Activated naive CD4-positive, alpha-beta T cell treated with Interleukin-2 at 50 U/mL for 16 hours (primary cell): ENCODE data around the gene DBF4B.
"Not testable (repeated sequence)": the region's sequence is repeated elsewhere in the genome, so short reads cannot be mapped to it uniquely, and the experiment has no call there.

ENCODE experiments used
- DNase-seq: peaks from one replicate; pipeline ENCODE4 v3.0.0-alpha.2; 2020

The DBF4B gene, protein sequence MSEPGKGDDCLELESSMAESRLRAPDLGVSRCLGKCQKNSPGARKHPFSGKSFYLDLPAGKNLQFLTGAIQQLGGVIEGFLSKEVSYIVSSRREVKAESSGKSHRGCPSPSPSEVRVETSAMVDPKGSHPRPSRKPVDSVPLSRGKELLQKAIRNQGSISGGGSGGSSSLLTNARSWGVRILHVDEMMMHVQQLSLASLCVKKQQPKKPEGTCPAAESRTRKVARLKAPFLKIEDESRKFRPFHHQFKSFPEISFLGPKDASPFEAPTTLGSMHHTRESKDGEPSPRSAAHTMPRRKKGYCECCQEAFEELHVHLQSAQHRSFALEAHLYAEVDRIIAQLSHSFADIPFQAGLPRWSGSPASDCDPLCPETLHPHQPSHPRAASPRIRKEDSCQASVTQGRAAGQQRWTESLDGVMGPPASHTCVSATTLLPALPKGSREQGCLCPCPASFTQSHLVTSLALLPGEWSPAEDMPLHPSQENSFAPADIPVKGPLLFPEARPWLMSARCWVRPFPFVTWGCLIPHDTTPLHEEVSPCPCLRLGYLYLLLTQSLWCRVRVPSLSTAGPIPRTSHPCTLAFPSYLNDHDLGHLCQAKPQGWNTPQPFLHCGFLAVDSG

DNA sequence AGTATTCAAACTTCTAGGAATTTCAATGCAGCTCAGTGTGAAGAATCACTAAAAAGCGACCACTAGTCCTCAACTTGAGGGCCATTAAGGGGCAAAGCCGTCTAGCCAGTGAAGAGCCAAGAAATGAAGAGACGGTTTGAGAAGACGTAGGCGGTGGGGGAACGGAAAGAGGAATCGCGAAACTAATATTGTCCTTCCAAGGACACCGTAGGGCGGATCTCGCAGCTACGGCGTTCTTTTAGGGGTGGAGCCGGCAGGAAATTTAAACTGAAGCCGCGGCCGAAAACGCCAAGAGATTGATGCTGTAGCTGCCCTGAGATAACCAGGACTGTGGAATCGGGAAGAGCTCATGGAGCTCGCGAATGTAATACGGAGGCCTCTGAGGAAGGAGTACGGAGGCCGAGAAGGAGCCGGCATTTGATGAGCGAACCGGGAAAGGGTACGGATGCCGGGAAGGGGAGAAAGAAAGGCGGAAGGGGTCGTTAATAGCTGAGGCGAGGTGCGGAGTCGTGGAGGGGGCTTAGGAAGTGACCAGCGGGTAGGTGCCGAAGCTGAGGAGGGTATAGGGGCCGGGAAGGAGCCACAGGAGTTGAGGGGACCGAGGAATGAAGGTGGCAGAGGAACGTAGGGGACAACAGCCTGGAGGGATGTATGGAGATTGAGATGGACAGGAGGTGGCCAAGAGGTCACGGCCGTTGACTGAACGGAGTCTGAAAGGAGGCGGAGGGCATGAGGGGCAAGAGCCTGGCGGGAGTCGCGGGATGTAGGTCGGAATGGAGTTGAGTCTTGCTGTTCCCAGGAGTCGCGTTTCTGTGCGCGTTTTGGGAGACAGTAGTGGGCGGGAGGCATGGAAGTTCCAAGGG is at the start of gene DBF4B:
Gene DBF4B, plus strand, starts transcription at position 265 of the 863 bp plus-strand sequence. Its CDS starts 156 bp downstream, at position 421.
- peak; percentile 86 for DNase-seq

DNA sequence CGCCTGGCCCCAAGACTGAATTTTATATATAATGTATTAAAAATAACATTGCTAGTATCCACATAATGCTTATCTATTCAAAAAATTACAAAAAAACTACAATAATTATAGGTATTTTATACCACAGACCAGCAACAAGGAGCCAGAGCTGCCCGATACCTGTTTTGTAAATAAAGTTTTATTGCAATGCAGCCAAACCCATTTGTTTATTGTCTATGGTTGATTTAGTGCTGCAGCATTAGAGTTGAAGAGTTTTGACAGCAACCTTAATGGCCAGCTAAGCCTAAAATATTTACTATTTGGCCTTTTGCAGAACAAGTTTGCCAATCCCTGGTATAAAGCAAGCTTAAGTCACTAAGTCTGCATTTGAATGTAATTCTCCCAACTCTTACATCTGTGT is 46.6 kb upstream of the DBF4B start:
- no peak for DNase-seq

DNA sequence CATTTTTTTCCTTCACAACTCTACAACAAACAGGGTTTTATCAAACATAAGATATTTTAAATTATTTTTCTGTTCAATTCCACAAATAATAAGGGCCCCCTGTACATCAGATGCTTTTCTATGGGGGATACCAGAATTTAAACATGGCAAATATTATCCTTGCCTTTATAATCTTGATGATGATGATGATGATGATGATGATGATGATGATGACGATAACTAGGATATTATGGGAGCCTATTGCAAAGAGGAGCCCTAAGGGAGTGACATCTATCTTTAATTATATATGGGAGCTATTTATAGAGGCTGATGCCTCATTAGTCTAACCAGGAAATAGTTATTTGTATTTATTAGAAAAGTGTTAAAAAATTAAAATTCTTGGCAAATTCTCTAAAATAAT is 45.4 kb upstream of the DBF4B start:
- DNase-seq = no peak

GRCh38 chr17:44664867-44665266 is 43.6 kb upstream of the DBF4B start:
- DNase-seq = no peak

GRCh38 chr17:44666006-44666405 is 42.5 kb upstream of the DBF4B start:
- DNase-seq = no peak

DNA sequence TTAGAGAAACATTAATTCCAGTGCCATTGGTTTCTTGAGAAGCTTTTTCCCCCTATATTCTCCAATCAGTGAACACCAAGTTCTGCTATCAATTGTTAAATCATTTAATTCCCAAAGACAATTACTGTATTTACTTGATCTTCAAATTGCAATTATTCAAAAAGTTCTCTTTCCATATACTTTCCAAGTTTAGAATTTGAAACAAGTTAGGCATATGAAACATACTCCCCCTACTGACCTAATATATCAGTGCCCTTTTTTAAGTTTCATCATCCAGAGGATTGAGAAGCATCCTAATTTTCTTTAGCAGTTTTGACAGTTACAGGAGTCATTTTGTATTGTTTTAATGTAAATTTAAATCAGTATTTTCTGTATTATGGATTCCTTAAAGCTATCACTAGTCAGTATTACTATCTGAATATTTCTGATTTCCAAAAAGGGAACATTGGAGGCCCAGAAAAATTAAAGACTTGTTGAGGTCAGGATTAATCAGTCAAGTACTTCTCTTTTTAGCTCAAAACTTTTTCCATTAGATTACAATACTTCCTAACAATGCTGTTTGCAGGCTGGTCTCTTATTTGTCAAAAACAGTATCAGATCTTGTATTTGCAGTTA is 35.9 kb upstream of the DBF4B start:
- no peak for DNase-seq

- DNase-seq = no peak
Measured at GRCh38 chr17:44673893-44674292, 34.6 kb upstream of the DBF4B start.

GRCh38 chr17:44677136-44677535 is 31.3 kb upstream of the DBF4B start:
- DNase-seq = no peak

DNA sequence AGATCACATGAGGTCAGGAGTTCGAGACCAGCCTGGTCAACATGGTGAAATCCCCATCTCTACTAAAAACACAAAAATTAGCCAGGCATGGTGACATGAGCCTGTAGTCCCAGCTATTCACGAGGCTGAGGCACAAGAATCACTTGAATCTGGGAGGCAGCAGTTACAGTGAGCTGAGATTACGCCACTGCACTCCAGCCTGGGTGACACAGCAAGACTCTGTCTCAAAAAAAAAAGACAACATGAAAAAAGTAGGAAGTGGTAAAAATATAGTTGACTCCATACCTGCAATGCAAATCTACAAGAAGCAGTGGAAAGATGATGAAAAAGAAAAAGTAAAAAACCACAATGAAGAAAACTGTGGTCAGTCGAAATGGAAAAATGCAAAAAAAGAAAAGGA is 25.2 kb upstream of the DBF4B start:
- not testable (repeated sequence) for DNase-seq

- DNase-seq = no peak
Measured at GRCh38 chr17:44687756-44688155, 20.7 kb upstream of the DBF4B start.

- DNase-seq = no peak
Measured at GRCh38 chr17:44688200-44688599, 20.3 kb upstream of the DBF4B start.

DNA sequence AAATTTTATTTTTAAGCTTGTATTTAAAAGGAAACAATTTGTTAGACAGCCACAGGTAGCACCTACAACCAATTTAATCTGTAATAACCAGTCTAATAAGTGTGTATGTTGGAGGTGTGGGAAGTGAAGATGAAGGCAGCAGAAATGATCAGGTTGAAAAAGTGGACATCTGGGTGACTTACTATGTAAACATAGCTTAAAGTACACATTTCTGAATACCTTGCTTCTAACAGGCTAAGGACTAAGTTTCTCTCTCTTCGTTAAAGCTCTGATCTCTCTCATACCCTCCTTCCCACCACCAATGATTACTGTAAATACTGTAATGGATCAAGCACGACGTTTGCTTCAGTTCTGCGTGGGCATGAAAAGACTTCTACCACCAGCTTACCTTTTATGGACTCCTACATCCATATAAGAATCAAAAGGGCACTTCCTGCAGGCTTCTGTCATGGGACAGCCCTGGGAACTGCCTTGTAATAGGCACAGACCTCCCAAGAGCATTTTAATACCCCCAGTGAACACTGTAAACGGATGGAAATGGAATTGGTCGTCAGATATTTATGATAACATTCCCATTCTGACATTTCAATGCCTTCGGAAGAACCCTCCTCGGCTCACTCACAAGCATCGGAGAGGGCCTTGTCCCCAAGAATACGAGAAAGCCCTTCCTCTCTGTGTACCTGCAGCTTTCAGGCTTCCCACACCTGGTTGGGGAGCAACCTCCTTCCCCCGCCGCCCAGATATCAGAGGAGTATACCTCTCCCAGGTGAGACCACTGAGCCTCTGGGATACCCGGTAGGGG is 19.6 kb upstream of the DBF4B start:
- DNase-seq = no peak

DNA sequence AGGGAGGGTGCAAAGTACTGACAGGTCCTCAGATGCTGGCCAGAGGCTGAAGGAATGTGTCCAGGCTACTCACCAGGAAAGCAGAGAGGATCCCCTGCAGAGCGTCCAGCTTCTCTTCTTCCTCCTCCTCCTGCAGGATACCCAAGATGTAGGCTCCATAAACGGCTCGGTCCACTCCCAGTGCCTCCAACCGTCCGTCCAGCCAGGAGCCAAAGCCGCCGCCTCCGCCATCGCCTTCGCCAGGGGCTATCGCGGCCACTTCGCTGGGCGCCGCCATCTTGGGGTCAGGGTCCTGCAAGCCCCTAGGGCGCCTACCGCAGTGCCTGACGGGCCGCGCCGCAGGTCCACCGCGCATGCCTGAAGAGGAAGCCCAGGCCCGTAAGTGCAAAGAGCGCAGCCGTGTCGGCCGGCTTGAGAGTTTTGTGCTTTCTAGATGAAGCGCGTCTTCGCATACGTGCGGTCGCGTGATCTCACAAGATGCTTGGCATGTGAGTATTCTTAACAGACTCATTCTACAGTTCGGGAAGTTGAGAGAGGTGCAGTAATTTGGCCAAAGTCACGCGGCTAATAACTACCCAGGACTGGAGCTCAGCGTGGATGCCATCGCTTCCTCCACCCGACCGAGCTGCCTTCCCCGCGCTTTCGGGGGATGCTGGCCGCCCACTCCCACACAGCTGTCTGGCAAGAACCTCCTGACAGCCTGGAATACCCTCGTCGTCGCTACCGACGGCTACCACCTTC is 18.8 kb upstream of the DBF4B start, which contains the start of gene CCDC43:
Gene CCDC43, minus strand, starts transcription at position 300 of the 741 bp plus-strand sequence. Its CDS starts 23 bp downstream, at position 277.
- DNase-seq = peak; percentile 94

DNA sequence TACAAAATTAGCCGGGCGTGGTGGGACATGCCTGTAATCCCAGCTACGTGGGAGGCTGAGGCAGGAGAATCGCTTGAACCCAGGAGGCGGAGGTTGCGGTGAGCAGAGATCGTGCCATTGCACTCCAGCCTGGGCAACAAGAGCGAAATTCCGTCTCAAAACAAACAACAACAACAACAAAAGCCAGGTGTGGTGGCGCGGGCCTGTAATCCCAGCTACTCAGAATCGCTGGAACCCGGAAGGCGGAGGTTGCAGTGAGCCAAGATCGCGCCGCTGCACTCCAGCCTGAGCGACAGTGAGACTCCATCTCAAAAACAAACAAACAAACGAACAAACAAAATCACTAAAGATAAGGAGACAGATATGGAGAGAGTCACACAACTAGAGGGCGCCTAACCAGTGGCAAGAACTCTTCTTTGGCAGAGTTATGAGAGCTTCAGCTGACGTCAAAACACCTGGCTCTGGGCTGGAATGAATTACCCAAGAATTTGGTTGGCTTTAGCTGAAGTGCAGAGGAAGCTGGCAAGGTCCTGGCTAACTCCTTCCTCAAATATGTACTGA is 17.6 kb upstream of the DBF4B start:
- DNase-seq = not testable (repeated sequence)

- DNase-seq = no peak
Measured at GRCh38 chr17:44693609-44694008, 14.9 kb upstream of the DBF4B start.

- not testable (repeated sequence) for DNase-seq
Measured at GRCh38 chr17:44700288-44700687, 8.2 kb upstream of the DBF4B start.

DNA sequence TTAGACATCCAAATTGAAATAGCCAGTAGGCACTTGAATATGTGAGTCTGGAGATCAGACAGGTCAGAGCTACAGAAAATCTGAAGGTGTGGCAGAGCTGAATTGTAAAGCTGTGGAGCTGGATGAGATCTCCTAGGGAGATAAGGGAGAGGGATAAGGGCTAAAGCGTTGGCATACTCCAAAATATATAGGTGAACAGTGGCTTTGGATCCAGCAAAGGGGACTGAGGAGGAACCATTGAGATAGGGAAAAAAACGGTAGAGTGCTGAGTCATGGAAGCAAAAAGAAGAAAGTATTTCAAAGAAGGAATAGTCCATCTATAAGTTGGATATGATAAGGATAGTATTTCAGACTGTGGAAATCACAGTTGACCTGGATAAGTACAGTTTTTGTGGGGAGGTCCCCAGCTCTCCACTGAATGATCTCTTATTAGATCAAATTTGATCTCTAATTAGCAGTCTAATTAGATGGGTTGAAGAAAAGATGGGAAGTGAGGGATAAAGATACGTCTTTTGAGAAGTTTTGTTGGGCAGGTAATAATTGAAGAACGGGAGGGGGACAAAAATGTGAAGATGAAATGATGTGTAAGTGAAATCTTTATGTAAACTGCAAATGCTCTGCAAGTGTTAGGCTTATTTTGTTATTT is 587 bp upstream of the DBF4B start:
- no peak for DNase-seq

DNA sequence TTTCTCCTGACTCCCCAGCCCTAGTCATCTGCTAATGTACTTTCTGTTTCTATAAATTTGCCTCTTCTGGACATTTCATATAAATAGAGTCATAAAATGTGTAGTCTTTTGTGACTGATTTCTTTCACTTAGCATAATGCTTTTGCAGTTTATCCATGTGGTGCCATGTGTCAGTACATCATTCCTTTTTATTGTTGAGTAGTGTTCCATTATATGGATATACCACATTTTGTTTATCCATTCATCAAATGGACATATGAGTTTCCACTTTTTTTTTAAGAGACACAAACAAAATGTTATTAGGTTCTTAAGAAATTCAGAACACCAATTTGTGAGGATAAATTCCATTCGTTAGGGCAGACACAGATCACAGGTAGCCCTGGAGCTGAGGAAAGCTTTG is 11.0 kb downstream of the DBF4B start:
- DNase-seq = no peak

GRCh38 chr17:44722254-44722653 is 13.8 kb downstream of the DBF4B start:
- no peak for DNase-seq

GRCh38 chr17:44726121-44726520 is 17.7 kb downstream of the DBF4B start:
- DNase-seq = not testable (repeated sequence)
